ENCODE data around the gene GLB1L2. TPM values are rescaled to one million over a fixed set of nuclear protein-coding genes. Genes with fewer than 3 reads are reported as not detected.

GLB1L2 gene
- total and polyA plus RNA-seq, 2 experiments from 2014 or later = 3.3 to 12.3 TPM

DNA sequence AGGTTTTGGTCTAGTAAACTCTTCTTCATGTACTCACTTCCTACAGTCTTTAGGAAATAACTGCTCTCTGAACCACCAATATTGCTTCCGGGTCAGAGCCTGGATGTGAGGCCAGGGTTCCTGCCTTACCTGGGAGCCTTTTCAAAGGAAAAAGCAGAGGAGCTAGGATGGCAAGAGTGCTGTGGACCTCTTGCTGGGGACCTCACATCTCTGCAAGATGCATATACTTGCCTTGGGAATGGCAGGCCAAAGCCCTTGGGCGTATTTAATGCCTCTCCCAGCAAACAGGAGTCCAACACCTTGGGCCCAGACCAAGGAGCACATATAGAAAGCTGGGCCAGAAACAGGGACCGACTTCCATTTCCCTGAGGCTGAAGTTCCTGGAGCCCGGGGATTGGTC is 5.3 kb downstream of the GLB1L2 start (continued):
- TF ChIP-seq, protein P1, sequence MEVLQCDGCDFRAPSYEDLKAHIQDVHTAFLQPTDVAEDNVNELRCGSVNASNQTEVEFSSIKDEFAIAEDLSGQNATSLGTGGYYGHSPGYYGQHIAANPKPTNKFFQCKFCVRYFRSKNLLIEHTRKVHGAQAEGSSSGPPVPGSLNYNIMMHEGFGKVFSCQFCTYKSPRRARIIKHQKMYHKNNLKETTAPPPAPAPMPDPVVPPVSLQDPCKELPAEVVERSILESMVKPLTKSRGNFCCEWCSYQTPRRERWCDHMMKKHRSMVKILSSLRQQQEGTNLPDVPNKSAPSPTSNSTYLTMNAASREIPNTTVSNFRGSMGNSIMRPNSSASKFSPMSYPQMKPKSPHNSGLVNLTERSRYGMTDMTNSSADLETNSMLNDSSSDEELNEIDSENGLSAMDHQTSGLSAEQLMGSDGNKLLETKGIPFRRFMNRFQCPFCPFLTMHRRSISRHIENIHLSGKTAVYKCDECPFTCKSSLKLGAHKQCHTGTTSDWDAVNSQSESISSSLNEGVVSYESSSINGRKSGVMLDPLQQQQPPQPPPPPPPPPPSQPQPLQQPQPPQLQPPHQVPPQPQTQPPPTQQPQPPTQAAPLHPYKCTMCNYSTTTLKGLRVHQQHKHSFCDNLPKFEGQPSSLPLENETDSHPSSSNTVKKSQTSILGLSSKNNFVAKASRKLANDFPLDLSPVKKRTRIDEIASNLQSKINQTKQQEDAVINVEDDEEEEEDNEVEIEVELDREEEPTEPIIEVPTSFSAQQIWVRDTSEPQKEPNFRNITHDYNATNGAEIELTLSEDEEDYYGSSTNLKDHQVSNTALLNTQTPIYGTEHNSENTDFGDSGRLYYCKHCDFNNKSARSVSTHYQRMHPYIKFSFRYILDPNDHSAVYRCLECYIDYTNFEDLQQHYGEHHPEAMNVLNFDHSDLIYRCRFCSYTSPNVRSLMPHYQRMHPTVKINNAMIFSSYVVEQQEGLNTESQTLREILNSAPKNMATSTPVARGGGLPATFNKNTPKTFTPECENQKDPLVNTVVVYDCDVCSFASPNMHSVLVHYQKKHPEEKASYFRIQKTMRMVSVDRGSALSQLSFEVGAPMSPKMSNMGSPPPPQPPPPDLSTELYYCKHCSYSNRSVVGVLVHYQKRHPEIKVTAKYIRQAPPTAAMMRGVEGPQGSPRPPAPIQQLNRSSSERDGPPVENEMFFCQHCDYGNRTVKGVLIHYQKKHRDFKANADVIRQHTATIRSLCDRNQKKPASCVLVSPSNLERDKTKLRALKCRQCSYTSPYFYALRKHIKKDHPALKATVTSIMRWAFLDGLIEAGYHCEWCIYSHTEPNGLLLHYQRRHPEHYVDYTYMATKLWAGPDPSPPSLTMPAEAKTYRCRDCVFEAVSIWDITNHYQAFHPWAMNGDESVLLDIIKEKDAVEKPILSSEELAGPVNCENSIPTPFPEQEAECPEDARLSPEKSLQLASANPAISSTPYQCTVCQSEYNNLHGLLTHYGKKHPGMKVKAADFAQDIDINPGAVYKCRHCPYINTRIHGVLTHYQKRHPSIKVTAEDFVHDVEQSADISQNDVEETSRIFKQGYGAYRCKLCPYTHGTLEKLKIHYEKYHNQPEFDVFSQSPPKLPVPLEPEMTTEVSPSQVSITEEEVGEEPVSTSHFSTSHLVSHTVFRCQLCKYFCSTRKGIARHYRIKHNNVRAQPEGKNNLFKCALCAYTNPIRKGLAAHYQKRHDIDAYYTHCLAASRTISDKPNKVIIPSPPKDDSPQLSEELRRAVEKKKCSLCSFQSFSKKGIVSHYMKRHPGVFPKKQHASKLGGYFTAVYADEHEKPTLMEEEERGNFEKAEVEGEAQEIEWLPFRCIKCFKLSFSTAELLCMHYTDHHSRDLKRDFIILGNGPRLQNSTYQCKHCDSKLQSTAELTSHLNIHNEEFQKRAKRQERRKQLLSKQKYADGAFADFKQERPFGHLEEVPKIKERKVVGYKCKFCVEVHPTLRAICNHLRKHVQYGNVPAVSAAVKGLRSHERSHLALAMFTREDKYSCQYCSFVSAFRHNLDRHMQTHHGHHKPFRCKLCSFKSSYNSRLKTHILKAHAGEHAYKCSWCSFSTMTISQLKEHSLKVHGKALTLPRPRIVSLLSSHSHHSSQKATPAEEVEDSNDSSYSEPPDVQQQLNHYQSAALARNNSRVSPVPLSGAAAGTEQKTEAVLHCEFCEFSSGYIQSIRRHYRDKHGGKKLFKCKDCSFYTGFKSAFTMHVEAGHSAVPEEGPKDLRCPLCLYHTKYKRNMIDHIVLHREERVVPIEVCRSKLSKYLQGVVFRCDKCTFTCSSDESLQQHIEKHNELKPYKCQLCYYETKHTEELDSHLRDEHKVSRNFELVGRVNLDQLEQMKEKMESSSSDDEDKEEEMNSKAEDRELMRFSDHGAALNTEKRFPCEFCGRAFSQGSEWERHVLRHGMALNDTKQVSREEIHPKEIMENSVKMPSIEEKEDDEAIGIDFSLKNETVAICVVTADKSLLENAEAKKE (CRISPR knock-in tag; IDR thresholded peaks at IDR 0.05) = no peak
- TF ChIP-seq, protein P2, sequence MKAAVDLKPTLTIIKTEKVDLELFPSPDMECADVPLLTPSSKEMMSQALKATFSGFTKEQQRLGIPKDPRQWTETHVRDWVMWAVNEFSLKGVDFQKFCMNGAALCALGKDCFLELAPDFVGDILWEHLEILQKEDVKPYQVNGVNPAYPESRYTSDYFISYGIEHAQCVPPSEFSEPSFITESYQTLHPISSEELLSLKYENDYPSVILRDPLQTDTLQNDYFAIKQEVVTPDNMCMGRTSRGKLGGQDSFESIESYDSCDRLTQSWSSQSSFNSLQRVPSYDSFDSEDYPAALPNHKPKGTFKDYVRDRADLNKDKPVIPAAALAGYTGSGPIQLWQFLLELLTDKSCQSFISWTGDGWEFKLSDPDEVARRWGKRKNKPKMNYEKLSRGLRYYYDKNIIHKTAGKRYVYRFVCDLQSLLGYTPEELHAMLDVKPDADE (IDR thresholded peaks at IDR 0.05) = no peak
- TF ChIP-seq POLR2AphosphoS5 (IDR thresholded peaks at IDR 0.05; ENCODE audit: low read depth) = no peak
- TF ChIP-seq NANOG (IDR thresholded peaks at IDR 0.05; ENCODE audit: borderline replicate concordance) = no peak
- TF ChIP-seq ZNF331 (CRISPR knock-in tag; IDR thresholded peaks at IDR 0.05; ENCODE audit: low read depth) = no peak
- TF ChIP-seq EZH2phosphoT487 (IDR thresholded peaks at IDR 0.05; ENCODE audit: unreplicated experiment) = no peak
- no peak for TF ChIP-seq CREB1 (CRISPR knock-in tag; IDR thresholded peaks at IDR 0.05; ENCODE audit: low read depth)
- TF ChIP-seq, protein P3, sequence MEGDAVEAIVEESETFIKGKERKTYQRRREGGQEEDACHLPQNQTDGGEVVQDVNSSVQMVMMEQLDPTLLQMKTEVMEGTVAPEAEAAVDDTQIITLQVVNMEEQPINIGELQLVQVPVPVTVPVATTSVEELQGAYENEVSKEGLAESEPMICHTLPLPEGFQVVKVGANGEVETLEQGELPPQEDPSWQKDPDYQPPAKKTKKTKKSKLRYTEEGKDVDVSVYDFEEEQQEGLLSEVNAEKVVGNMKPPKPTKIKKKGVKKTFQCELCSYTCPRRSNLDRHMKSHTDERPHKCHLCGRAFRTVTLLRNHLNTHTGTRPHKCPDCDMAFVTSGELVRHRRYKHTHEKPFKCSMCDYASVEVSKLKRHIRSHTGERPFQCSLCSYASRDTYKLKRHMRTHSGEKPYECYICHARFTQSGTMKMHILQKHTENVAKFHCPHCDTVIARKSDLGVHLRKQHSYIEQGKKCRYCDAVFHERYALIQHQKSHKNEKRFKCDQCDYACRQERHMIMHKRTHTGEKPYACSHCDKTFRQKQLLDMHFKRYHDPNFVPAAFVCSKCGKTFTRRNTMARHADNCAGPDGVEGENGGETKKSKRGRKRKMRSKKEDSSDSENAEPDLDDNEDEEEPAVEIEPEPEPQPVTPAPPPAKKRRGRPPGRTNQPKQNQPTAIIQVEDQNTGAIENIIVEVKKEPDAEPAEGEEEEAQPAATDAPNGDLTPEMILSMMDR (conservative IDR thresholded peaks at IDR 0.05; ENCODE audit: low read depth in 2 of 2) = no peak

All from GM23338 (cell line).